Astrocyte of the spinal cord (primary cell): ENCODE results near the gene TXNIP.
A peak's percentile ranks its signal among the peaks of the same experiment; 100 is the strongest.

Source experiments
- DNase-seq: peaks from one replicate; pipeline ENCODE4 v3.0.0; 2011; ENCODE audit warnings: low read depth, low spot score
- H3K4me3 ChIP-seq: 2 replicates; pipeline ENCODE4 v1.5.1; 2011; ENCODE audit warnings: low read depth, mild to moderate bottlenecking, low read length, moderate library complexity
- in situ Hi-C: cut with HindIII; loops from 2 replicates; pipeline ENCODE4 v1.10.0; 2017; ENCODE audit warnings: low sequenced_read_pairs
- TF ChIP-seq, protein P1 (sequence below): IDR thresholded peaks from 2 replicates; pipeline ENCODE4 v1.5.1; 2012; ENCODE audit warnings: low read depth, mild to moderate bottlenecking, low read length, inconsistent platforms

The TXNIP gene

GRCh38 chr1:146010126-146010738, 13.9 kb upstream of the TXNIP start:
- no peak for DNase-seq
- TF ChIP-seq, protein P1, sequence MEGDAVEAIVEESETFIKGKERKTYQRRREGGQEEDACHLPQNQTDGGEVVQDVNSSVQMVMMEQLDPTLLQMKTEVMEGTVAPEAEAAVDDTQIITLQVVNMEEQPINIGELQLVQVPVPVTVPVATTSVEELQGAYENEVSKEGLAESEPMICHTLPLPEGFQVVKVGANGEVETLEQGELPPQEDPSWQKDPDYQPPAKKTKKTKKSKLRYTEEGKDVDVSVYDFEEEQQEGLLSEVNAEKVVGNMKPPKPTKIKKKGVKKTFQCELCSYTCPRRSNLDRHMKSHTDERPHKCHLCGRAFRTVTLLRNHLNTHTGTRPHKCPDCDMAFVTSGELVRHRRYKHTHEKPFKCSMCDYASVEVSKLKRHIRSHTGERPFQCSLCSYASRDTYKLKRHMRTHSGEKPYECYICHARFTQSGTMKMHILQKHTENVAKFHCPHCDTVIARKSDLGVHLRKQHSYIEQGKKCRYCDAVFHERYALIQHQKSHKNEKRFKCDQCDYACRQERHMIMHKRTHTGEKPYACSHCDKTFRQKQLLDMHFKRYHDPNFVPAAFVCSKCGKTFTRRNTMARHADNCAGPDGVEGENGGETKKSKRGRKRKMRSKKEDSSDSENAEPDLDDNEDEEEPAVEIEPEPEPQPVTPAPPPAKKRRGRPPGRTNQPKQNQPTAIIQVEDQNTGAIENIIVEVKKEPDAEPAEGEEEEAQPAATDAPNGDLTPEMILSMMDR = no peak
- in situ Hi-C loops = no loop called here
- H3K4me3 ChIP-seq = no peak overlapping the region

DNA sequence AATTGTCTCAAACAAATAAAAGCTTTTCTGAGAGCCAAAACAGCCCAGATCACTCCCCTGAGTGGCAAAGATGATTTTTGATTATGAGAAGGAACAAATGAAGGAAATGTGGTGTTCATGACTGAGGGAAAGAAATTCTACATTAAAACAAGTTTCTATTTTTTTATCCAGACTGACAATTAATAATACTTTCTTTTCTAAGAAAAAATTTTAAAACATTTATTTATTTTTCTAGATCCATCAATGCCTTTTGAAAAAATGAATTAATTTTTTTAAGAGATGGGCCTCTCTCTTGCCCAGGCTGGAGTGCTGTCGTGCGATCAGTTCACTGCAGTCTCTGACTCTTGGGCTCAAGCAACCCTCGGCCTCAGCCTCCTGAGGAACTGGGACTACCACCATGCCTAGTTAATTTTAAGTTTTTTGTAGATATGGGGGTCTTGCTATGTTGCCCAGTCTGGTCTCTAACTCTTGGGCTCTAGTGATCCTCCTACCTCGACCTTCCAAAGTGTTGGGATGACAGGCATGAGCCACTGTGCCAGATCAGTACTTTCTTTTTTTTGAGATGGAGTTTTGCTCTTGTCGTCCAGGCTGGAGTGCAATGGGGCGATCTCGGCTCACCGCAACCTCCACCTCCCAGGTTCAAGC, 11.2 kb upstream of the TXNIP start:
- H3K4me3 ChIP-seq = no peak overlapping the region
- in situ Hi-C loops = no loop called here
- TF ChIP-seq, protein P1 = no peak
- DNase-seq = no peak

DNA sequence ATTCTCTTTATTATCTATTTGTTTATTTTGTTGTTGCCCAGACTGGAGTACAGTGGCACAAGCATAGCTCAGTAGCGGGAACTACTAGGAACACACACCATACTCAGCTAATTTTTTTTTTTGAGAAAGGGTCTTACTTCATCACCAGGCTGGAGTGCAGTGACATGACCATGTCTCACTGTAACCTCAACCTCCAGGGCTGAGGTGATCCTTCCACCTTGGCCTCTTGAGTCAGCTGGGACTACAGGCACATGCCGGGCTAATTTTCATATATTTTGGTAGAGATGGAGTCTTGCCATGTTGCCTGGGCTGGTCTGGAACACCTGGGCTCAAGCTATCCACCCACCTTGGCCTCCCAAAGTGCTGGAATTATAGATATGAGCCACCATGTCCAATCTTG, 5.3 kb upstream of the TXNIP start:
- in situ Hi-C loops = no loop called here
- no peak overlapping the region for H3K4me3 ChIP-seq
- no peak for DNase-seq
- TF ChIP-seq, protein P1 = no peak

GRCh38 chr1:145999321-146000024, 3.1 kb upstream of the TXNIP start:
- in situ Hi-C loops = no loop called here
- DNase-seq = no peak
- no peak overlapping the region for H3K4me3 ChIP-seq
- TF ChIP-seq, protein P1 = no peak

GRCh38 chr1:145997718-145998023, 1.3 kb upstream of the TXNIP start:
- no peak overlapping the region for H3K4me3 ChIP-seq
- in situ Hi-C loops = no loop called here
- TF ChIP-seq, protein P1 = no peak
- no peak for DNase-seq

- in situ Hi-C loops = no loop called here
- TF ChIP-seq, protein P1 = no peak
- peak overlapping the region; percentile 97 for H3K4me3 ChIP-seq
- no peak for DNase-seq
Measured at GRCh38 chr1:145997016-145997717, 788 bp upstream of the TXNIP start.
